GM19455 (cell line): ENCODE measurements around the gene OR6C4.
"Not testable (repeated sequence)": the region's sequence is repeated elsewhere in the genome, so short reads cannot be mapped to it uniquely, and the experiment has no call there.

Experiments used
- ATAC-seq: cut with Tn5 transposase; IDR thresholded peaks from one replicate; pipeline ENCODE4 v1.9.1; 2021; ENCODE audit not compliant: unreplicated experiment

OR6C4 gene

GRCh38 chr12:55549302-55549701 is at the start of gene OR6C4:
TSS of gene OR6C4 (plus strand) at chr12:55549602. CDS start at chr12:55551227, 1,625 bp downstream.
- no peak for ATAC-seq

DNA sequence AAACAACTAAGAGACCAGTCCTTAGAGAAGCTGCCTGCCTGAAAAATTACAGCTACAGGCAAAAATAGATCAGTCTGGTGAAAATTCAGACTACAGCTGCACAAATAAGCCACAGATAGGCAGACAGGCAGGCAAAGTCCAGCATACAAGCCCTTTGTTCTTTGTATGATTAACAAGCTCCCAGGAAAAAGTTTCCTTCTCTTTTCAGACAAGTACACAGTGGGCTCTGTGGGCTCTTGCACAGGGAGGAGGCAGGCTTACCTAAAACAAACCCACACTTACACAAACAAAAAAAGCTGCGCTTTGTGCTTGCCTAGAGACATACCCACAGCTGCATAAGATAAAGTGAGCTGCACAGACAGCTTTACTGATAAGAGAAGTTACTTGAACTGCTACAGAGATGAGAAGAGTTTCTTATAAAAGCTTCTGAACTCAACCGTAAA is 49.6 kb upstream of the OR6C4 start:
- no peak for ATAC-seq

GRCh38 chr12:55501601-55502000 is 47.8 kb upstream of the OR6C4 start:
- no peak for ATAC-seq

- no peak for ATAC-seq
Observed at GRCh38 chr12:55515696-55516095, 33.7 kb upstream of the OR6C4 start.

GRCh38 chr12:55516391-55516790 is 33.0 kb upstream of the OR6C4 start:
- no peak for ATAC-seq

DNA sequence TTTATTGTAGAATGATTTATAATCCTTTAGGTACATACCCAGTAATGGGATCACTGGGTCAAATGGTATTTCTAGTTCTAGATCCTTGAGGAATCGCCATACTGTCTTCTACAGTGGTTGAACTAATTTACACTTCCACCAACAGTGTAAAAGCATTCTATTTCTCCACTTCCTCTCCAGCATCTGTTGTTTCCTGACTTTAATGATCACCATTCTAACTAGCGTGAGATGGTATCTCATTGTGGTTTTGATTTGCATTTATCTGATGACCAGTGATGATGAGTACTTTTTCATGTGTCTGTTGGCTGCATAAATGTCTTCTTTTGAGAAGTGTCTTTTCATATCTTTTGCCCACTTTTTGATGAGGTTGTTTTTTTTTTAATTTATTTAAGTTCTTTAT is 1.2 kb upstream of the OR6C4 start:
- not testable (repeated sequence) for ATAC-seq

DNA sequence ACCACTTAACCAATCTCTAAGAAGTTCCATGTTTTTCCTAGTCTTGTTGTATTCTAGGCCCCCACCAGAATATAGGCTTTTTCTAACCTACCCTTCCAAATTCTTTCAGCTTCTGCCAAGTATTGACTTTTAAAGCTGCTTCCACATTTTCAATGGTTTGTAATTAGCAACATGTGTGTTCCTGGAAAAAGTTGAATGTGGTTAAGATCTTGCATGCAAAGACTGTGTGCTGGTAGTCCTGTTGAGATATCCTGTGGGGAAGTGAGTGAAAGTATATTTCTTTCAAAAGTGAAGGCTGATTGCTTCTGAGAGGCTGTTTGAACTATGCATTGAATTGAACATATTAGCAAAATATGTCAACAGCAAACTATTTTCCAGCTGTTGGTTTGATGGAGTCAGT is 646 bp upstream of the OR6C4 start:
- ATAC-seq = no peak

- ATAC-seq = no peak
Observed at GRCh38 chr12:55554296-55554695, 4.9 kb downstream of the OR6C4 start.

- ATAC-seq = not testable (repeated sequence)
Observed at GRCh38 chr12:55570060-55570459, 20.7 kb downstream of the OR6C4 start.

DNA sequence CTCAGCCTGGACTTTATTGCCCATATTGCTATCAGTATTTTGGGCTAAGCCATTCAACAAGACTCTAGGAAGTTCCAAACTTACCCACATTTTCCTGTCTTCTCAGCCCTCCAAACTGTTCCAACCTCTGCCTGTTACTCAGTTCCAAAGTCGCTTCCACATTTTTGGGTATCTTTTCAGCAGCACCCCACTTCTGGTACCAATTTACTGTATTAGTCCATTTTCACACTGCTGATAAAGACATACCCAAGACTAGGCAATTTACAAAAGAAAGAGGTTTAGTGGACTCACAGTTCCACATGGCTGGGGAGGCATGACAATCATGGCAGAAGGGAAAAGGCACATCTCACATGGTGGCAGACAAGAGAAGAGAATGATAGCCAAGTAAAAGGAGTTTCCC is 21.3 kb downstream of the OR6C4 start:
- not testable (repeated sequence) for ATAC-seq

DNA sequence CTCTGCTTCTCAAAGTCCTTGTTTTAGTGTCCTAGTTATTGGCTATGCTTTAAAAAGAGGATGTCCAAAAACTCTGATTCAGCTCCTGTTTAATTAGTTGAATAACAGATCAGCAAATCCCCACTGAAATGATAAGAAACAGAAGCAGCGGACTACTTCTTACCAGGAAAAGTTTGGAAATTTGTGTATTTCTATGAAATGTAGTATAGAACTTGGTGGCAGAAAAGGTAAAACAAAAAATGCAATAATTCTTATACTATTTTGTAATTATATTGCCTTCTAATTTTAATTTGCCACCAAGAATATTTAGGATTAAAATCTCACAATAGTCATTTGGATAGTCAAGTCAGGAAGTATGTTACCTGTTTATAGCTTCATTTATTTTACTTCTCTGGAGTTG is 22.8 kb downstream of the OR6C4 start, which contains the start of gene OR2AP1:
OR2AP1 (plus strand) TSS at position 301 of the 400 bp plus-strand sequence. CDS start 1,947 bp downstream, outside the sequence.
- ATAC-seq = no peak

DNA sequence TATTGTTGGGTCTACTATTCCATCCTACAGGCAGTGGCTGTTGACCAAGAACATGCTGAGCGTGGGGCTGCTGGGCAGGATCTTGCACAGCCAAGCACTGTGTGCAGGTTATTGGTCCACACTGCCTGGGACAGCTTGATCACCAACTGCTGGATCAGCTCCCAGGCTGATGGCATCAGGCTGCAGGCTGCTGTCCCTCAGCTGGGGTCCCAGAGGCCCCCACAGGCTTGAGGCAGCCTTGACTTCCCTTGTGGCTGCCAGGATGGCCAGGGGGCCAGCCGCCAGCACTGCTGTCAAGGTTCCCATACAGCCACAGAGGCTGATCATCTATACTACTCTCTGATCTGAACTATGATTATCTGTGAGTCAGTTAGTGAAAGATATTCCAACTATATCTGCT is 32.7 kb downstream of the OR6C4 start:
- no peak for ATAC-seq

- ATAC-seq = no peak
Observed at GRCh38 chr12:55585817-55586216, 36.4 kb downstream of the OR6C4 start.

GRCh38 chr12:55590152-55590551 is 40.8 kb downstream of the OR6C4 start:
- ATAC-seq = not testable (repeated sequence)
